ENCODE data around the gene ATF6. TPM values are rescaled to one million over a fixed set of nuclear protein-coding genes. Genes with fewer than 3 reads are reported as not detected.

Gene ATF6
- total and polyA plus RNA-seq, 9 of the 15 experiments (the other 6 are each of a cell fraction or from before 2014, with no cell fraction given), result 11.7 to 32.4 (median 20.4) TPM

- CTCF ChIA-PET (ENCODE audit: low intra/inter-chr PET ratio), result no interaction called here
- Histone ChIP-seq H3K9me1 (ENCODE audit: control insufficient read depth, insufficient read depth, low read length) (no peaks in the 10 kb centered on the region), H3K27ac (ENCODE audit: extremely low read depth, low read depth, low read length) (no peak overlapping the region), H3K9me3 (replicated peaks; ENCODE audit: control insufficient read depth, insufficient read depth, low read depth, low read length) (no peaks in the 10 kb centered on the region), H3K9ac (ENCODE audit: insufficient read depth in 1 of 2, low read depth in 2 of 2, low read length in 2 of 2) (no peak overlapping the region), H3K4me3 (no peak overlapping the region), H4K20me1 (replicated peaks; ENCODE audit: control insufficient read depth, insufficient read depth, low read length) (no peaks in the 10 kb centered on the region), H3K4me2 (ENCODE audit: insufficient read depth, low read length) (no peak overlapping the region), H2AFZ (ENCODE audit: low read depth, low read length) (no peak overlapping the region), H3K79me2 (ENCODE audit: control insufficient read depth, insufficient read depth, low read length) (no peaks in the 10 kb centered on the region), H3K4me1 (replicated peaks in 1 of 2; ENCODE audit: control insufficient read depth in 2 of 2, insufficient read depth in 2 of 2, low read length in 2 of 2) (peaks cover 4 to 32% of the 10 kb centered on the region in 2 experiments; a peak in 4 of 5 replicates), H3K36me3 (ENCODE audit: control insufficient read depth, insufficient read depth, low read length) (0 out of 3 replicates have a peak, but pooled peaks cover 5% of the 10 kb centered on the region), H3K27me3 (ENCODE audit: control insufficient read depth in 2 of 2, insufficient read depth in 2 of 2, low read length in 2 of 2) (no peaks in the 10 kb centered on the region)
- no peak for FAIRE-seq
- TF ChIP-seq ZNF766 (CRISPR knock-in tag; conservative IDR thresholded peaks at IDR 0.05) (peak; percentile 73; the same call in 1 of the 2 replicates), ZNF133 (CRISPR knock-in tag; IDR thresholded peaks at IDR 0.05) (no peak), HDAC2 (IDR thresholded peaks at IDR 0.05) (no peak)
- POLR2A ChIA-PET, result interaction anchor here (1.5 kb wide), 1 partner anchor 24 kb away, joined by 3 read pairs; no protein-coding TSS in a partner anchor
- in situ Hi-C loops (cut with MboI) (no loop called here), intact Hi-C loops (cut with micrococcal nuclease) (no loop called here)
- DNase-seq (ENCODE audit: extremely low read depth in 1 of 4, low spot score in 3 of 4), result no peak
- ATAC-seq, result no peak
- BruUV-seq (replicated peaks), result no TSS peak
- 31% methylated on average over 2 of the region's 2 CpGs for WGBS (ENCODE audit: insufficient coverage, low coverage, missing lambda C conversion rate)
Observed at GRCh38 chr1:161949548-161949947, 183.4 kb downstream of the ATF6 start.

DNA sequence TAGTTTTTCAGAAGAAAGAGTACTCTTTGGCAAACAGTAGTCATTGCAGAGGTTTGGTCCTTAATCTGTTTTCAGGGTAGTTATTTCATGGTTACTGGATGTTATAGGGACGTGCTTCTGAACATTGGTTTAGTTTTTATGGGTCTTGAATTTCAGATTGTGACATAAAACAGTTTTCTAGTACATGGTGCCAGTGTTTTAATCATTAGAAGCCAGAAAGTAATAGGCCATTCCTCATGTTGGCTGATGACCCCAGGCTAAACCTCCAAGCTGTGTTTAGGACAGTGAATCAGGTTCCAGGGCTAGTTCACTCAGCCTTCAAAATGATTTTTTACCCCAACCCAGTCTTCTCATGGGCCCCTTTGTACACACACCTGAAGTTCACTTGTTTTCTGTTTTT, 184.3 kb downstream of the ATF6 start:
- Histone ChIP-seq H3K9me3 (replicated peaks; ENCODE audit: control insufficient read depth, insufficient read depth, low read depth, low read length) (no peaks in the 10 kb centered on the region), H3K79me2 (ENCODE audit: control insufficient read depth, insufficient read depth, low read length) (no peaks in the 10 kb centered on the region), H4K20me1 (replicated peaks; ENCODE audit: control insufficient read depth, insufficient read depth, low read length) (no peaks in the 10 kb centered on the region), H3K4me1 (replicated peaks in 1 of 2; ENCODE audit: control insufficient read depth in 2 of 2, insufficient read depth in 2 of 2, low read length in 2 of 2) (peaks cover 4 to 25% of the 10 kb centered on the region in 2 experiments; a peak in 4 of 5 replicates), H3K9me1 (ENCODE audit: control insufficient read depth, insufficient read depth, low read length) (no peaks in the 10 kb centered on the region), H2AFZ (ENCODE audit: low read depth, low read length) (no peak overlapping the region), H3K4me3 (no peak overlapping the region), H3K36me3 (ENCODE audit: control insufficient read depth, insufficient read depth, low read length) (no peaks in the 10 kb centered on the region), H3K27ac (ENCODE audit: extremely low read depth, low read depth, low read length) (no peak overlapping the region), H3K9ac (ENCODE audit: insufficient read depth in 1 of 2, low read depth in 2 of 2, low read length in 2 of 2) (no peak overlapping the region), H3K4me2 (ENCODE audit: insufficient read depth, low read length) (no peak overlapping the region), H3K27me3 (ENCODE audit: control insufficient read depth in 2 of 2, insufficient read depth in 2 of 2, low read length in 2 of 2) (no peaks in the 10 kb centered on the region)
- ATAC-seq (no peak), DNase-seq (ENCODE audit: extremely low read depth in 1 of 4, low spot score in 3 of 4) (no peak), FAIRE-seq (no peak)
- BruUV-seq (replicated peaks), result no TSS peak
- in situ Hi-C loops (cut with MboI), result no loop called here
- 75% methylated on average over 1 of the region's 1 CpG for WGBS (ENCODE audit: insufficient coverage, low coverage, missing lambda C conversion rate)
- ChIA-PET CTCF (ENCODE audit: low intra/inter-chr PET ratio) (interaction anchor here (0.6 kb wide), 1 partner anchor 148 kb away, joined by 3 read pairs; no protein-coding TSS in a partner anchor), POLR2A (interaction anchor here (0.8 to 1.5 kb wide), 2 partner anchors 19 to 25 kb away, joined by 3 read pairs; no protein-coding TSS in a partner anchor)
- TF ChIP-seq ZNF644 (tag; IDR thresholded peaks at IDR 0.05; ENCODE audit: low read depth) (no peak), ZNF609 (CRISPR knock-in tag; IDR thresholded peaks at IDR 0.05; ENCODE audit: borderline replicate concordance) (no peak), NFRKB (IDR thresholded peaks at IDR 0.05; ENCODE audit: low read depth) (no peak), CCNT2 (IDR thresholded peaks at IDR 0.05; ENCODE audit: borderline replicate concordance, extremely low read depth, insufficient read length, low read depth, low read length) (no peak)
- intact Hi-C loops (cut with micrococcal nuclease), result no loop called here
